CD4-positive, alpha-beta T cell treated with Interleukin-1 beta for 1 hour (primary cell): ENCODE measurements around the gene GART.

ENCODE experiments used
- DNase-seq, 2 donors: peaks; one replicate each; pipeline ENCODE4 v3.0.0-alpha.2; 2020 to 2022

The GART gene

DNA sequence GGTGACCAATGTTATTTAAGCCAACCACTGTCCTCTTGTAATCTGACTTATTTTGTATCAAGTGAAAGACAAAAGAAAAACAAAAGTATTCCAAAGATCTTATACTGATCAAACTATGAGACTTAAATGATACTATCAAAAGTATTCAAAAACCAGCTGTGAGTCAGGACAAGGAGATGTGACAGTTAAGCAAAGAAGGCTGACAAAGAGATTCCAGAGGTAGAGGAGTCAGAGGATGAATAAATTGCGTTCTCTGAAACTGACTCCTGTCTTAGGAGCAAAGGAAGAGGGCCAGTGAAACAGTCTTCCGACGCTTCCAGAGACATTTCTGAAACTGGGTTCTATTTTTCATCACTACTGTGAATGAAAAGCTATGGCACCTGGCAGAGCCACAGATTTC lies 83.1 kb downstream of the GART start:
- DNase-seq = no peak

DNA sequence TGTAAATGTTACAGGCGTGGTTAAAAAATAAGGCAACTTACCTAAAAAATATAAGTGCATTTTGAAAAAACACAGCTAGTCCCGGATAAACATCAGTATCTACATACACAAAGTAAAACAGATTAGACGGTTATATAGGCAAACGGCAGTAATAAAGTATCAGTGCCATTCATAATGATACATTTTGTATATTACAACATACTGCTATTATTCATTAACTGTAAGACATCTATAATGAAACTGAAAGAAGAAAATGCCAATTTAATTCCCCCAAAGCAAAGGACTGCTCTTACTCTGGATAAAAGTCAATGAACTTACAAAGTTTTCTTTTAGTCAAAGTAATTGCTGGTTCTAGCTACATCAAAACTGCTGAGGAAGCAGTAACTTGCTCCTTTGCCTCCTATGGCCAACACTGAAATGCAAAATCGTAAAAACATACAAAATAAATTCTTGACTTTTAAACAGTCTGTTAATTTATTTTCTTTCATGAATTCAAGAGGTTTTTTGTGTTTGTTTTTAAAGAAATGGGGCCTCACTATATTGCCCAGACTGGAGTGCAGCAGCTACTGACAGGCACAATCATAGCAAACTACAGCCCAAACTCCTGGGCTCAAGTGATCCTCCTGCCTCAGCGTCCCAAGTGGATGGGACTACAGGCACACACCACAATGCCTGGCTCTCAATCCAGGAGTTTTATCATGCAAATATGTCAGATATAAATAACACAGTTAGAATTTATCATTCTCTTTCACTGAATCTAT lies 86.1 kb downstream of the GART start:
- DNase-seq = no peak
